NCI-H774 (cell line): ENCODE results near the gene CPA1.

Source experiments
- DNase-seq: peaks from one replicate; lab custom pipeline; 2025; lab: John Stamatoyannopoulos, UW

The CPA1 gene

DNA sequence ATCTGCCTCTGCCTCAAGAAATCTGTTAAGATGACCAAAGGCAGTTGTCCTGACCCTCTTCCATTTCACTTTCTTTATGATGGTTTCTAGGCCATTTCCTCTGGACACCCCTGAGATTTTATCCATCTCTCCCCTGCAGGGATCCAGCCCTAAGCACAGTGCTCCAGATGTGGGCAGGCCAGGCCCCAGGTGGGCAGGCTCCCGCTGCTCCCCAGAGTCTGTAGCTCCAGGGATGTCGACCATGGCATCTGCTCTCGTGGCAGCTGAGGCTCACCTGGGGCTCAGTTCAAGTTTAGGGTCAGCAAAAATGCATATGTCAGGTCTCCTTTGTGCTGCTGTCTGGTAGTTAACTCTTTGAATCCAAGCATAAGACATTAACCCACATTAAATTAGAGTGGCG lies 48.7 kb downstream of the CPA1 start:
- DNase-seq, result no peak

DNA sequence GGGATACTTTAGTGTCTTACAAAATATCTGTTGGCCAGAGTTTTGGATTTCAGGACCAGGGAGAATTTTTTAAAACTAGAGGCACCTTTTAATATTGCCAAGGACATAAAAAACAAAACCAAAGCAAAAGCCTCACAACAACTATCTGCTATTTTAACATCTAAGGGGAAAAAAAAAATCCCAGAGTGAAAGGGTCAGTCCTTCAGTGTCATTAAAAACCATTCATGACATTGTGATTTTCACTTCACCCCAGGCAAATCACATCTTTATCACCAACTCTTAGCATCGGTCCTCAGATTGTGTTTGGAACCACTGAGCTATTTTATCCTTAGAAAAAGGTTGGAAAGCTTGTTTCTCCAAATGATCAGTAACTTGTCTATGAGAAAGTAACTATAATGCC lies 49.8 kb downstream of the CPA1 start:
- no peak for DNase-seq

- no peak for DNase-seq
These were observed 50.8 kb downstream of the CPA1 start for GRCh38 chr7:130430841-130431666.

DNA sequence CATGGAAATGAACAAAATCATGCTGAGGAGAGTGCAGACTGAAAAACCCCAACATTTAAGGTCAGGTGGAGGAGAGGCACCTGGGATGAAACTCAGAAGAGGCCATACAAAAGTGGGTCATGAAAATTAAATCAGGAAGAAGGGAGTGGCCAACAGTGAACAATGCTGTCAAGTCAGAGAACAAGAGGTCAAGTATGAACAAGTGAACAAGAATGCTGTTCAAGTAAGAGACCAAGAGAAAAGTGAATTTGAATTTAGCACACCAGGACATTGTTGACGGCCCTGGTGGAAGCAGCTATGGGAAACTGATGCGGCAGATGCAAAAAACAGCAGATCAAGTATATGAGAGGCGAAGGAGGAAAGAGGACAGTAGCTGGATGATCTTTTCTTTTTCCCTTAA lies 52.6 kb downstream of the CPA1 start:
- DNase-seq, result no peak

- no peak for DNase-seq
These were observed 53.0 kb downstream of the CPA1 start for GRCh38 chr7:130433301-130433700.

DNA sequence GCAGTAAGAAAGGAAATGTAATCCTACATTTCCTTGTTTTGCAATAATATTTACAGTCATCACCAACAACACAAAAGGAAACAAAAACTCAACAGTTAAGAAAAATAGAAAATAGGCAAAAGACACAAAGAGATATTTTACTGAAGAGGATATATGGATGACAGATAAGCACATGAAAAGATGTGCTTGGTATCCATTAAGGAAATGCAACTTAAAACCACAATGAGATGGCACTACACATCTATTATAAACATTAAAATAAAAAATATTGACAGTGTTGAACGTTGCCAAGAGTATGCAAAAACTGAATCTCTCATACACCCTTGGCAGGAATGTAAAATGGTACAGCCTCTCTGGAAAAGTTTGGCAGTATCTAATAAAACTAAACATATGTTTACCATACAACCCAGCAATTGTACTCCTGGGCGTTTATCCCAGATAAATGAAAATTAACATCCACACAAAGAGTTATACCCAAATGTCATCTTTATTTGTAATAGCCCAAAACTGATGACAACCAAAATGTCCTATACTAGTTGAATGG lies 55.1 kb downstream of the CPA1 start:
- no peak for DNase-seq

- DNase-seq, result no peak
These were observed 56.0 kb downstream of the CPA1 start for GRCh38 chr7:130436253-130436652.
